ENCODE measurements around the gene CBLC. TPM values are rescaled to one million over a fixed set of nuclear protein-coding genes. Genes with fewer than 3 reads are reported as not detected.

The CBLC gene
- total RNA-seq, 1 donor from 2014 or later, result not detected

- intact Hi-C loops (cut with micrococcal nuclease), result no loop called here
- Mint-ChIP-seq H3K27ac (no peak overlapping the region), H3K27me3 (peaks cover 13% of the 10 kb centered on the region), H3K4me1 (no peaks in the 10 kb centered on the region), H3K36me3 (ENCODE audit: low read depth) (no peaks in the 10 kb centered on the region), H3K4me3 (no peak overlapping the region), H3K9me3 (no peaks in the 10 kb centered on the region)
- no peak for TF ChIP-seq CTCF (IDR thresholded peaks at IDR 0.05)
- ATAC-seq (ENCODE audit: low read depth) (no peak), DNase-seq (no peak)
- ChIA-PET POLR2A (no interaction called here), CTCF (no interaction called here)
Observed at GRCh38 chr19:44816301-44816700, 38.6 kb downstream of the CBLC start.

- Mint-ChIP-seq H3K4me1 (no peaks in the 10 kb centered on the region), H3K4me3 (no peak overlapping the region), H3K27me3 (peaks cover 15% of the 10 kb centered on the region), H3K36me3 (ENCODE audit: low read depth) (no peaks in the 10 kb centered on the region), H3K9me3 (no peaks in the 10 kb centered on the region), H3K27ac (no peak overlapping the region)
- TF ChIP-seq CTCF (IDR thresholded peaks at IDR 0.05), result no peak
- DNase-seq (no peak), ATAC-seq (ENCODE audit: low read depth) (no peak)
- ChIA-PET CTCF (no interaction called here), POLR2A (interaction anchor here (0.7 kb wide), 1 partner anchor 1838 kb away, joined by 5 read pairs; no protein-coding TSS in a partner anchor)
- intact Hi-C loops (cut with micrococcal nuclease), result no loop called here
Observed at GRCh38 chr19:44817725-44818465, 40.2 kb downstream of the CBLC start.

- ChIA-PET CTCF (no interaction called here), POLR2A (no interaction called here)
- H3K4me1 Mint-ChIP-seq, result no peaks in the 10 kb centered on the region
- no peak for TF ChIP-seq CTCF (IDR thresholded peaks at IDR 0.05)
- intact Hi-C loops (cut with micrococcal nuclease), result no loop called here
- DNase-seq (no peak), ATAC-seq (ENCODE audit: low read depth) (no peak)
- H3K27me3 Mint-ChIP-seq, result peaks cover 15% of the 10 kb centered on the region
- H3K36me3 Mint-ChIP-seq (ENCODE audit: low read depth), result no peaks in the 10 kb centered on the region
- H3K9me3 Mint-ChIP-seq, result no peaks in the 10 kb centered on the region
- H3K4me3 Mint-ChIP-seq, result no peak overlapping the region
- H3K27ac Mint-ChIP-seq, result no peak overlapping the region
Observed at GRCh38 chr19:44818466-44819031, 40.9 kb downstream of the CBLC start.

GRCh38 chr19:44819246-44819832, 41.6 kb downstream of the CBLC start:
- intact Hi-C loops (cut with micrococcal nuclease), result no loop called here
- POLR2A ChIA-PET, result no interaction called here
- H3K4me1 Mint-ChIP-seq, result no peaks in the 10 kb centered on the region
- no peak for TF ChIP-seq CTCF (IDR thresholded peaks at IDR 0.05)
- no peak overlapping the region for H3K4me3 Mint-ChIP-seq
- H3K27ac Mint-ChIP-seq, result no peak overlapping the region
- no peaks in the 10 kb centered on the region for H3K36me3 Mint-ChIP-seq (ENCODE audit: low read depth)
- CTCF ChIA-PET, result no interaction called here
- H3K27me3 Mint-ChIP-seq, result peaks cover 12% of the 10 kb centered on the region
- no peak for DNase-seq
- no peak for ATAC-seq (ENCODE audit: low read depth)
- H3K9me3 Mint-ChIP-seq, result no peaks in the 10 kb centered on the region

Data from activated B cell treated with CpG ODN at 0.5 μM for 24 hours (primary cell).